ENCODE data around the gene EEF1B2.

DNA sequence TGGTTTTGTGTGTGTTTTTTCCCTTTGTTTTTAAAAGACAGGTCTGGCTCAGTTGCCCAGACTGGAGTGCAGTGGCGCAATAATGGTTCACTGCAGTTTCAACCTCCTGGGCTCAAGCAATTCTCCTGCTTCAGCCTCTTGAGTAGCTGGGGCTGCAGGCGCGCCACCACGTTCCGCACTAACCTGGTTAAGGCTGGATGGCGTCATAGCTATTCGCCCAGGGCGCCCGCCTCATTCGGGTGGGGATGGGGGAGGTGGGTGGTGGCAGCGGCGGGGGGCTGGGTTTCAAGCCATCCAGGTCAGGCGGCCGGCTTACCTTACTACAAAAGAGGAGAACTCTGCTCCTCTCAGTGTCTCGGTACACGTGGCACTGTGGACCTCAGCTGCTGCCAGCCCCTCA is 42.8 kb downstream of the EEF1B2 start:
- TF ChIP-seq, protein P1, sequence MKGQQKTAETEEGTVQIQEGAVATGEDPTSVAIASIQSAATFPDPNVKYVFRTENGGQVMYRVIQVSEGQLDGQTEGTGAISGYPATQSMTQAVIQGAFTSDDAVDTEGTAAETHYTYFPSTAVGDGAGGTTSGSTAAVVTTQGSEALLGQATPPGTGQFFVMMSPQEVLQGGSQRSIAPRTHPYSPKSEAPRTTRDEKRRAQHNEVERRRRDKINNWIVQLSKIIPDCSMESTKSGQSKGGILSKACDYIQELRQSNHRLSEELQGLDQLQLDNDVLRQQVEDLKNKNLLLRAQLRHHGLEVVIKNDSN (IDR thresholded peaks at IDR 0.05) = no peak
- TF ChIP-seq EP300 (IDR thresholded peaks at IDR 0.05; ENCODE audit: borderline replicate concordance) (no peak), RAD21 (IDR thresholded peaks at IDR 0.05; ENCODE audit: low read depth) (no peak), TAF1 (IDR thresholded peaks at IDR 0.05; ENCODE audit: low read depth) (no peak), CEBPB (IDR thresholded peaks at IDR 0.05) (no peak)
